Sigmoid colon (tissue), 4 donors: ENCODE data around the gene RBM4B.

ENCODE experiments used
- CTCF ChIP-seq, 4 experiments: fragments of 450-650 bp in 3 of 4; fragments of 200-600 bp in 1 of 4; IDR thresholded peaks; one replicate each; pipeline ENCODE4 v1.5.1; 2016 to 2019; ENCODE audit warnings: antibody characterized with exemption in 4 of 4, mild to moderate bottlenecking in 3 of 4, moderate library complexity in 2 of 4
- EP300 ChIP-seq, 4 donors: sonication (generic); formaldehyde crosslinking; IDR thresholded peaks; one replicate each; pipeline ENCODE4 v1.6.1; 2017; ENCODE audit warnings: antibody characterized with exemption in 4 of 4
- POLR2AphosphoS5 ChIP-seq, 4 donors: sonication (generic); formaldehyde crosslinking; IDR thresholded peaks; one replicate each; pipeline ENCODE4 v1.6.1; 2017; ENCODE audit warnings: antibody characterized with exemption in 4 of 4

- TF ChIP-seq CTCF (IDR thresholded peaks at IDR 0.05) (no peak), POLR2AphosphoS5 (IDR thresholded peaks at IDR 0.05) (no peak), EP300 (IDR thresholded peaks at IDR 0.05) (no peak)
Measured at GRCh38 chr11:66692871-66693331, 15.2 kb upstream of the RBM4B start.
